NCI-H82 (cell line): ENCODE measurements around the gene GALNT15.

ENCODE experiments used
- DNase-seq: peaks from one replicate; lab custom pipeline; 2025; lab: John Stamatoyannopoulos, UW

The GALNT15 gene

GRCh38 chr3:16227566-16227965, 53.1 kb downstream of the GALNT15 start:
- no peak for DNase-seq

GRCh38 chr3:16229681-16230080, 55.2 kb downstream of the GALNT15 start:
- no peak for DNase-seq

GRCh38 chr3:16231983-16232382, 57.5 kb downstream of the GALNT15 start:
- no peak for DNase-seq

- peak; percentile 68 for DNase-seq
Measured at GRCh38 chr3:16233806-16234205, 59.3 kb downstream of the GALNT15 start.

GRCh38 chr3:16234281-16234680, 59.8 kb downstream of the GALNT15 start:
- no peak for DNase-seq

GRCh38 chr3:16236030-16236639, 61.7 kb downstream of the GALNT15 start:
- no peak for DNase-seq

- DNase-seq: no peak
Measured at GRCh38 chr3:16236856-16237393, 62.4 kb downstream of the GALNT15 start.

GRCh38 chr3:16239086-16239770, 64.7 kb downstream of the GALNT15 start:
- peak; percentile 67 for DNase-seq

GRCh38 chr3:16239780-16240179, 65.3 kb downstream of the GALNT15 start:
- DNase-seq: peak; percentile 97

GRCh38 chr3:16240229-16241023, 65.9 kb downstream of the GALNT15 start:
- DNase-seq: peak; percentile 46

- no peak for DNase-seq
Measured at GRCh38 chr3:16241225-16241624, 66.7 kb downstream of the GALNT15 start.

GRCh38 chr3:16242177-16242576, 67.7 kb downstream of the GALNT15 start:
- DNase-seq: no peak

GRCh38 chr3:16243706-16244490, 69.4 kb downstream of the GALNT15 start:
- no peak for DNase-seq

- no peak for DNase-seq
Measured at GRCh38 chr3:16245609-16246008, 71.1 kb downstream of the GALNT15 start.

- peak; percentile 88 for DNase-seq
Measured at GRCh38 chr3:16247282-16248061, 73.0 kb downstream of the GALNT15 start.

GRCh38 chr3:16248556-16248955, 74.1 kb downstream of the GALNT15 start:
- no peak for DNase-seq

- peak; percentile 66 for DNase-seq
Measured at GRCh38 chr3:16249336-16249735, 74.9 kb downstream of the GALNT15 start.

- no peak for DNase-seq
Measured at GRCh38 chr3:16249886-16250285, 75.4 kb downstream of the GALNT15 start.

- DNase-seq: no peak
Measured at GRCh38 chr3:16251316-16252085, 77.0 kb downstream of the GALNT15 start.

- DNase-seq: no peak
Measured at GRCh38 chr3:16252243-16252978, 77.9 kb downstream of the GALNT15 start.
